Stimulated activated CD4-positive, alpha-beta T cell treated with anti-CD3 and anti-CD28 coated beads, Interleukin-4, amount 100 ng/mL, for 48 hours (primary cell): ENCODE results near the gene TMEM106A.
"Not testable (repeated sequence)": the region's sequence is repeated elsewhere in the genome, so short reads cannot be mapped to it uniquely, and the experiment has no call there.

Experiments
- DNase-seq, 2 donors: peaks; one replicate each; pipeline ENCODE4 v3.0.0-alpha.2; 2020; ENCODE audit warnings: low read depth in 2 of 2

TMEM106A gene

DNA sequence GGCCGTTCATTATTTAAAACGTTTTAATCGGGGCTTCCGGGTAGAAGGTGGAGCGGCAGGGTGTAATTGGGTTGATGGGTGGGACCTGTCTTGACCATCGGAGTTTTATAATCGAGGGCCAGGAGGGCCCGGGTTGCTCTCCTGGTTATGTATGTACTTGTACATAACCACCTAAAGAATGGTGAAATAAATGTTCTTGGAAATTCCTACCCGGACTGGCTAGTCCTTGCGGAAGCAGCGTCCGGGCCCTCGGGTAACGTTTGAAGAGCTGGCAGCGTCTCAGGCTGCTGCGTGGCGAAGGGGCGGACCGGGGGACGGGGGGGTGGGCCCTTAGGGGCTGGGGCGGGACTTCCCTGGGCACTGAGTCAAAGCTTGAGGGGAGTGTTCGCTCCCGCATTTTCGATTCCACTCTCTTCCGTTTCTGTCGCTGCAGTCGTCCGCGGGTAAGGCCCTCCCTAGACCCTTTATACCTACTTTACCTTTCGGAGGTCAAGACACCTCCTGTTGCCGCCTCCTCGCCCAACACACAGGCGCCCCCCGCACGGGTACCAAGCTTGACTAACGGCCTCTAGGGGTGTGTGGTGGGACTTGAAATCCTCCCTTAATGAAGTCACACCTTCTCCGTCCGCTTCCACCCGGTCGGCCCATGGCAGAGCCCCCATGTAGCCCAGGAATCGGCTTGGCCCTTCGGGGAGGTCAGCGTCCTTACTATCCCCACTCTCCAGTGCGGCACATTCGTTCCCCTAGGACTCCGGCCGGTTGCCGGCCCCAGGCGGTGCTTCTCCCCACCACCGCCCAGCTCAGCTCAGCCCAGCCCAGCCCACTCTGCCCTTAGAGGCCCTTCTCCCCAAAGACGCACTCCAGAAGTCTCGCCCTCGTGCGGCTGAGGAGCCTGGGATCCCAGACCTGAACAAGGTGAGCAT, at the start of gene TMEM106A:
Gene TMEM106A (plus strand): TSS at position 396 of the 923 bp plus-strand sequence. CDS start 1,167 bp downstream, outside the sequence.
- peak; percentile 60 to 64 for DNase-seq

GRCh38 chr17:43165971-43166370, 45.7 kb upstream of the TMEM106A start:
- not testable (repeated sequence) for DNase-seq

DNA sequence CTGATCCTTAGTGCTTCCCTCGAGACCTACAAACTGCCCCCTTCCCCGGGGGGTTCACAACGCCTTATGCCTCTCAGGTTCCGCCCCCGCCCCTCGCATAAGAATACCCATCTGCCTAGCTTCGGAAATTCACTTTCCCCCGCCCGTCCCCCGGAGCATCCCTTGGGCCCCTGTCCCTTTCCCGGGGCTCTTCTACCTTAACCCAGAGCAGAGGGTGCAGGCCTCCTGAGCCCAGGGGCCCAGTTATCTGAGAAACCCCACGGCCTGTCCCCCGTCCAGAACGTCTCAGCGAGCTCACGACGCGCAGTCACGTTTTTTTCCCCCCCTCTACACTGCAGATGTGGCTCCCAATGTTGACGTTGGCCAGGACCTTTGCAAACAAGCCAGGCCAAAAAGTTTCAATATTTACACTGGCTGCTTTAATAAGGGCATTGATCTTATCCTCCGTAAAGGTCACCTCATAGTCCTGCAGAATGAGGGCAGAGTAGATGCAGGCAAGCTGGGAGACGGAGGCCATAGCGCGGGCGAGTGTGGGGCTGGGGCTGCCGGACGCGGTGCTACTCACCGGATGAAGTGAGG, 42.0 kb upstream of the TMEM106A start:
- DNase-seq = peak; percentile 4 to 8

DNA sequence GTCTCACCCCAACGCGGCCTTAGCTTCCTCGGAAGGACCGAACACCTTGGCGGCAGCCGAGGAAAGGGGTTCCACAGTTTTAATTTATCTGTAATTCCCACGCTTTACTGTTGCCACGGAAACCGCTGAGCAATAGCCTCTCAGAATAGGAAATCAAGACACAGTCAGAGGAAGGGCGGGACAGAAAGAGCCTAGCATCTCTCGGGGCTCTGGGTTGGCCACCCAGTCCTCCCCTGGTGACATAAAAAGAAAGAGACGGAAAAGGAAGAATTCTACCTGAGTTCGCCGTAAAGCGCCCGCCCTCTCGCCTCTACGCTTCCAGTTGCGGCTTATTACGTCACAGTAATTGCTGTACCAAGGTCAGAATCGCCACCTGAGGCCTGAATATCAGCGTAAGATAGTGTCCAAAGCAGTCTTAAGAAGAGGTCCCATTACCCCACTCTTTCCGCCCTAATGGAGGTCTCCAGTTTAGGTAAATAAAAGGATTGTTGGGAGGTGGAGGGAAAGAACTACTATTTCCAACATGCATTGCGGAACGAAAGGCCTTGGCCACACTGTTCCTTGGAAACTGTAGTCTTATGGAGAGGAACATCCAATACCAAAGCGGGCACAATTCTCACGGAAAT, 41.4 kb upstream of the TMEM106A start:
- DNase-seq = peak; percentile 70 to 84

GRCh38 chr17:43170766-43171585, 40.7 kb upstream of the TMEM106A start, which contains the start of gene NBR1:
NBR1 (plus strand) TSS chr17:43171214; CDS start chr17:43175800, 4,586 bp downstream.
- peak; percentile 86 to 92 for DNase-seq

GRCh38 chr17:43171586-43172487, 39.8 kb upstream of the TMEM106A start:
- DNase-seq = peak in 1 of 2 donors; percentile 6

DNA sequence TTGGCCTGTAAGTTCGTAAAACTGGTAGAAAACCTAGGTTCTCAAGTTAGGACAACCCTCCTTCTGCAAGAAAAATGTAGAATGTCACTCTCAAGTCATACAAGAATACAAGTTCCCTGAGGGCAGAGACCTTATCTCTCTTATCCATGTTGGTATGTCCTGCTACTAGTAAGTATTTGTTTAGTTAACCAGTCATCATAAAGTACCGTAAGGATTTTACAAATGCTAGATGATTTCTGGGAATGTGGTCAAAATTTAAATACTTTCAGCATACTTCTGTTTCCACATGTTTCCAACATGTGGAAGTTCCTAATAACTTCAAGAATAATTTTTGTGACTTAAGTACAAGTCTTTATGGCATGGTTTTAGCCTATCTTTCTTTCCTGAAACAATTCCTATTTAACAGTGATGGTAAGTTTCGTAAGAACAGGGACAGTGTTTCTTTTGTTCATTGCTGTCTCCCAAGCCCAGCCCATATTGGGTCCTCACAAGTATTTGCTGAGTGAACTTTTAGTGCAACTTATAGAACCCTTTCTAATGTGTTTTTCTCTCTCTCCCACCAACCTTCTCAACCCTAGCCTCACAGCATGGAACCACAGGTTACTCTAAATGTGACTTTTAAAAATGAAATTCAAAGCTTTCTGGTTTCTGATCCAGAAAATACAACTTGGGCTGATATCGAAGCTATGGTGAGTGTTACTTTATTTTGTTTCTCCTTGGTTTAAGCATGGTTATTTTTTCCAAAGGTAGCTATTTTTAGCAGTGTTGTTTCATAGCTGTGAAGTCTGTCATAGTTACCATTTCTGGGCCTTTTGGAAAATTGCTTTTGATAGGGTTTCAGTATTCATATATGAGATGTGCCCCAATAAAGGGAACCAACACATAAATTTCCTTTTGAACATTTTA, 36.2 kb upstream of the TMEM106A start:
- DNase-seq = no peak

GRCh38 chr17:43176119-43176570, 35.5 kb upstream of the TMEM106A start:
- no peak for DNase-seq

DNA sequence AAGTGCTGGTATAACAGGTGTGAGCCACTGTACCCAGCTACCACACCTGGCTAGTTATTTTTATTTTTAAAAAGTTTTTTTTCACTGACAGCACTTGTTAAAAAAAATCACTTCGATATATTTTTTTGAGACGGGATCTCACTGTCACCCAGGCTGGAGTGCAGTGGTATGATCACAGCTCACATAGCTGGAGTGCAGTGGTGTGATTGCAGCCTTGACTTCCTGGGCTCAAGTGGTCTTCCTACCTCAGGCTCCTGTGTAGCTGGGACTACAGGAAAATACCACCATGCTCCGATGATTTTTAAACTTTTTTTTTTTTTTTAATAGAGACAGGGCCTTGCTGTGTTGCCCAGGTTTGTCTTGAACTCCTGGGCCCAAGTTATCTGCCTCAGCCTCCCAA, 27.8 kb upstream of the TMEM106A start:
- no peak for DNase-seq

- DNase-seq = not testable (repeated sequence)
Measured at GRCh38 chr17:43186656-43187055, 25.0 kb upstream of the TMEM106A start.

- DNase-seq = no peak
Measured at GRCh38 chr17:43193251-43193650, 18.4 kb upstream of the TMEM106A start.

DNA sequence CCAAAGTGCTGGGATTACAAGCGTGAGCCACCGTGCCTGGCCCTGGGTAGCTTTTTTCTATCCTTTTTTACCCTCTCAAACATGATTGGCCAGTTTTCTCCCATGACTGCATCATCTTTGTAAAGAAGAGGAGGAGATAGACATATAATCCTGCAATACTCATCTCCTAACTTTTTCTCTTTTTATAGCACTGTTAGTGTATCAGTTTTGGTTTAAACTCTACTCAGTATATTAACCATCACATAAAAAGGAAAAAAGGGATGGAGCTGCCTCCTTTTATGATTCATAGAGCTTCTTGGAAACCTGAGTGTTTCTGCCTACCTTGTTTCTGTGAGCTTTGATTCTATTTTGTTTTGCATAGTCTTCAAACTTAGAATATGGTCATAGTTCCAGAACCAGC, 12.0 kb upstream of the TMEM106A start:
- DNase-seq = no peak

DNA sequence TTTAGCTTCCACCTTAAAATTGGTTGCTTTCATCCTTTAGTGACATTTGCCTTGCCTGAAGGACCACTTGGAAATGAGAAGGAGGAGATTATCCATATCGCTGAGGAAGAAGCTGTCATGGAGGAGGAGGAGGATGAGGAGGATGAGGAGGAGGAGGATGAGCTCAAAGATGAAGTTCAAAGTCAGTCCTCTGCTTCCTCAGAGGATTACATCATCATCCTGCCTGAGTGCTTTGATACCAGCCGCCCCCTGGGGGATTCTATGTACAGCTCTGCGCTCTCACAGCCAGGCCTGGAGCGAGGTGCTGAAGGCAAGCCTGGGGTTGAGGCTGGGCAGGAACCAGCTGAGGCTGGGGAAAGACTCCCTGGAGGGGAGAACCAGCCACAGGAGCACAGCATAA, 11.5 kb upstream of the TMEM106A start:
- DNase-seq = no peak

DNA sequence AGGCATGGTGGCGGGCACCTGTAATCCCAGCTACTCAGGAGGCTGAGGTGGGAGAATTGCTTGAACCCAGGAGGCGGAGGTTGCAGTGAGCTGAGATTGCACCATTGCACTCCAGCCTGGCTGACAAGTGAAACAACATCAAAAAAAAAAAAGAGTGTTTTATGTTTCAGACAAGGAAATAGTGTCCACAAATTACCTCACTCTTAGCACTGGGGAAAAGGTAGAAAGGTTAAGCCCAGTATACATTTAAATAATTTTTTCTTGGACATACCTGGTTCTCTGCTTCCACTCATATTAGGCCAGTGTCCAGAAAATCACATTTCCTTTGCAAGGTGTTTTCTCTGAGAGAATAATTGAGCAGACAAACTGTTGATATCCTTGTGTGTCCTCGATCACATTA, 8.7 kb upstream of the TMEM106A start:
- DNase-seq = not testable (repeated sequence)

- DNase-seq = no peak
Measured at GRCh38 chr17:43210576-43210975, 1.1 kb upstream of the TMEM106A start.

- no peak for DNase-seq
Measured at GRCh38 chr17:43211123-43211479, 574 bp upstream of the TMEM106A start.

DNA sequence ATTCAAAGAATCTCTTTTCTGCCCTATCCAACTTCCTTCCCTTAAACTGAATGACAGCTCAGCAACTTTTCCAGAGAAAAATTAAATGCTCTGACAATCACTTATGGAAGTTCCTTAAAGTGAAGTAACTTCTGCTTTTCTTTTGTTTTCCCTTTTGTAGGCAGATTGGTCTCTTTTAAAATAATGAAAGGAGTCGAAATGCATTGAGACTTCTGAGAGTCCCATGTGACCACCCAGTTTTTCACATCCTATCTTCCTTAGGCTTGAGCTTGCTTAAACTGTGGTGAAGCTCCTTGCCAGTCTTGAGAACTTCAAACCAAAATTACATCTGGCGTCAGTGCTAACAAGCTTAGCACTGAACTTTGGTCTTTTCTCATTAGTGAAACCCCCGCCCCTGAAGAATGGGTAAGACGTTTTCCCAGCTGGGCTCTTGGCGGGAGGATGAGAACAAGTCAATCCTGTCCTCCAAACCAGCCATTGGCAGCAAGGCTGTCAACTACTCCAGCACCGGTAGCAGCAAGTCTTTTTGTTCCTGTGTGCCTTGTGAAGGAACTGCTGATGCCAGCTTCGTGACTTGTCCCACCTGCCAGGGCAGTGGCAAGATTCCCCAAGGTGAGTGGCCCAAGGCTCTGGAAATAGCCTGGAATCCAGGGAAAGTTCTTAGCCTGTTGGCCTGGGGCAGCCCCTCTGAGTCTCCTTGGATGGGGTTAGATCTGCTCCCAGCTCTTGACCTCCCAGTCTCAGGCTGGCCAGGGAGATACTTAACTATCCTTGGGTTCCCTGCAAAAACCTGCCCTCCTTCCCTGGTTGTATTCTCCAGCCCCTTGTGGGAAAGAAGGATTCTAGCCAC, 1.2 kb downstream of the TMEM106A start:
- DNase-seq = no peak

GRCh38 chr17:43213545-43213944, 1.9 kb downstream of the TMEM106A start:
- DNase-seq = no peak

DNA sequence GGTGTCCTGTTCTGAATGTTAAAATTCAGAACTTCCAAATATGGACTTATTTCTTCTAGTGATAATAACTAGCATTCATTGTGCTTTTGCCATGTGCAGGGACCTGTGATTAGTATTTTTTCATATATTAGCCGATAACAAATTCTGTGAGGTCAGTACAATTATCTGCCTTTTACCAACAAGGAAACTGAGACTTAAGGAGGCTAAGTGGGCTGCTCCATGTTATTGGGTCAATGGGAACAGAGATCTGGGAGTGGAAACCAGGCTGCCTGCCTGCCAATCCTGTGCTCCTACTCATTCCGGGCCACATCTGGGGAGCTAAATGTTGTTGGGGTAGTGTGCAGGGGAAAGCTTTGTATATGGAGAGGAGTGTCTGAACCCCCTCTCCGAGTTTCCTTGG, 3.7 kb downstream of the TMEM106A start:
- no peak for DNase-seq
